HEK293 (cell line): Measurements from ENCODE around the gene SESTD1.

Source experiments
- CTCF ChIA-PET: fragments of 350-600 bp; formaldehyde crosslinking; extraction: SDS; loops from one replicate; lab custom pipeline; 2021; ENCODE audit warnings: antibody characterized with exemption; lab: Yijun Ruan, JAX
- POLR2A ChIA-PET: fragments of 300-600 bp; formaldehyde crosslinking; extraction: SDS; loops from one replicate; lab custom pipeline; 2020; ENCODE audit warnings: antibody characterized with exemption, inconsistent platforms; lab: Yijun Ruan, JAX
- H3K27ac ChIP-seq: fragments of 200-500 bp; sonication (Bioruptor generic); 2 replicates; pipeline ENCODE4 v1.5.1; 2014; ENCODE audit warnings: low read depth, low read length, control low read depth, inconsistent platforms; ENCODE audit errors: extremely low read depth
- H3K36me3 ChIP-seq, 2 experiments: fragments of 200-500 bp in 1 of 2; sonication (Bioruptor generic) in 1 of 2; 1 replicate in 1 of 2; 2 replicates in 1 of 2; pipeline ENCODE4 v1.5.1; 2014 to 2017; ENCODE audit warnings: inconsistent platforms in 2 of 2, low read length in 2 of 2; ENCODE audit not compliant: control insufficient read depth in 2 of 2, insufficient read depth in 1 of 2
- H3K4me1 ChIP-seq: fragments of 200-500 bp; sonication (Bioruptor generic); 2 replicates; pipeline ENCODE4 v1.5.1; 2014; ENCODE audit warnings: mild to moderate bottlenecking, low read length, inconsistent platforms; ENCODE audit not compliant: control insufficient read depth, insufficient read depth
- H3K4me3 ChIP-seq: 2 replicates; pipeline ENCODE4 v1.5.1; 2011; ENCODE audit warnings: low read depth, mild to moderate bottlenecking, control low read depth, low read length, moderate library complexity
- H3K9me3 ChIP-seq: fragments of 200-500 bp; sonication (Bioruptor generic); 2 replicates; pipeline ENCODE4 v1.5.1; 2014; ENCODE audit warnings: low read depth, low read length, inconsistent platforms; ENCODE audit not compliant: control insufficient read depth, insufficient read depth
- AEBP2 ChIP-seq: fragments of 450-650 bp; formaldehyde crosslinking; IDR thresholded peaks from 2 replicates; pipeline ENCODE4 v1.5.1; 2016; ENCODE audit warnings: missing biosample characterization, missing genetic modification characterization, borderline replicate concordance
- BCL11B ChIP-seq: fragments of 450-650 bp; formaldehyde crosslinking; IDR thresholded peaks from 2 replicates; pipeline ENCODE4 v1.5.1; 2016; ENCODE audit warnings: low read depth, missing biosample characterization, missing genetic modification characterization
- CTCF ChIP-seq: fragments of 450-650 bp; formaldehyde crosslinking; IDR thresholded peaks from 2 replicates; pipeline ENCODE4 v1.5.1; 2016; ENCODE audit warnings: missing biosample characterization, missing genetic modification characterization
- HIC1 ChIP-seq: fragments of 450-650 bp; formaldehyde crosslinking; IDR thresholded peaks from 2 replicates; pipeline ENCODE4 v1.5.1; 2016; ENCODE audit warnings: missing biosample characterization, missing genetic modification characterization
- PBX3 ChIP-seq: sonication (generic); formaldehyde crosslinking; IDR thresholded peaks from 2 replicates; pipeline ENCODE4 v1.8.1; 2022; ENCODE audit warnings: mild to moderate bottlenecking, moderate library complexity, missing genetic modification reagents
- REST ChIP-seq: fragments of 450-650 bp; formaldehyde crosslinking; IDR thresholded peaks from 2 replicates; pipeline ENCODE4 v1.5.1; 2016; ENCODE audit warnings: missing biosample characterization, missing genetic modification characterization
- ZBTB21 ChIP-seq: fragments of 450-650 bp; formaldehyde crosslinking; IDR thresholded peaks from 2 replicates; pipeline ENCODE4 v1.5.1; 2017; ENCODE audit warnings: missing biosample characterization, missing genetic modification characterization
- ZBTB6 ChIP-seq: fragments of 450-650 bp; formaldehyde crosslinking; IDR thresholded peaks from 2 replicates; pipeline ENCODE4 v1.5.1; 2017; ENCODE audit warnings: missing biosample characterization, missing genetic modification characterization
- ZFP69B ChIP-seq: fragments of 450-650 bp; formaldehyde crosslinking; IDR thresholded peaks from 2 replicates; pipeline ENCODE4 v1.5.1; 2016; ENCODE audit warnings: missing biosample characterization, missing genetic modification characterization
- ZNF138 ChIP-seq: fragments of 450-650 bp; formaldehyde crosslinking; IDR thresholded peaks from 2 replicates; pipeline ENCODE4 v1.5.1; 2016; ENCODE audit warnings: missing biosample characterization, missing genetic modification characterization, borderline replicate concordance
- ZNF169 ChIP-seq: fragments of 450-650 bp; formaldehyde crosslinking; IDR thresholded peaks from 2 replicates; pipeline ENCODE4 v1.5.1; 2016; ENCODE audit warnings: missing biosample characterization, missing genetic modification characterization
- ZNF19 ChIP-seq: fragments of 450-650 bp; formaldehyde crosslinking; IDR thresholded peaks from 2 replicates; pipeline ENCODE4; 2016; ENCODE audit warnings: missing biosample characterization, missing genetic modification characterization, low read depth
- ZNF514 ChIP-seq: fragments of 450-650 bp; formaldehyde crosslinking; IDR thresholded peaks from 2 replicates; pipeline ENCODE4 v1.5.1; 2016; ENCODE audit warnings: missing biosample characterization, missing genetic modification characterization
- ZNF530 ChIP-seq: fragments of 450-650 bp; formaldehyde crosslinking; IDR thresholded peaks from 2 replicates; pipeline ENCODE4 v1.5.1; 2016; ENCODE audit warnings: low read depth, missing biosample characterization, missing genetic modification characterization
- ZNF560 ChIP-seq: fragments of 450-650 bp; formaldehyde crosslinking; IDR thresholded peaks from 2 replicates; pipeline ENCODE4 v1.5.1; 2017; ENCODE audit warnings: missing biosample characterization, missing genetic modification characterization, borderline replicate concordance
- ZNF580 ChIP-seq: fragments of 450-650 bp; formaldehyde crosslinking; IDR thresholded peaks from 2 replicates; pipeline ENCODE4 v1.5.1; 2016; ENCODE audit warnings: missing biosample characterization, missing genetic modification characterization
- ZNF596 ChIP-seq: fragments of 450-650 bp; IDR thresholded peaks from 2 replicates; pipeline ENCODE4 v1.5.0; 2018; ENCODE audit warnings: missing biosample characterization, mild to moderate bottlenecking, missing genetic modification characterization, moderate library complexity
- ZNF837 ChIP-seq: fragments of 450-650 bp; formaldehyde crosslinking; IDR thresholded peaks from 2 replicates; pipeline ENCODE4 v1.5.1; 2016; ENCODE audit warnings: missing biosample characterization, missing genetic modification characterization
- ZSCAN16 ChIP-seq: fragments of 450-650 bp; formaldehyde crosslinking; IDR thresholded peaks from 2 replicates; pipeline ENCODE4 v1.5.1; 2016; ENCODE audit warnings: missing biosample characterization, missing genetic modification characterization
- ZSCAN30 ChIP-seq: fragments of 450-650 bp; IDR thresholded peaks from 2 replicates; pipeline ENCODE4 v1.5.1; 2018; ENCODE audit warnings: missing biosample characterization, mild to moderate bottlenecking, missing genetic modification characterization, moderate library complexity

SESTD1 gene

GRCh38 chr2:179141206-179141605, 123.4 kb downstream of the SESTD1 start:
- no peaks in the 10 kb centered on the region for H3K4me1 ChIP-seq
- no peak overlapping the region for H3K4me3 ChIP-seq
- peaks cover 0 to 61% of the 10 kb centered on the region in 2 experiments; a peak in 1 of 3 replicates for H3K36me3 ChIP-seq
- ChIA-PET POLR2A (no interaction called here), CTCF (no interaction called here)
- H3K9me3 ChIP-seq, result no peaks in the 10 kb centered on the region
- H3K27ac ChIP-seq, result no peak overlapping the region
- TF ChIP-seq HIC1 (tag by site-specific recombination) (no peak), ZBTB6 (tag by site-specific recombination) (no peak), REST (tag by site-specific recombination) (no peak), CTCF (no peak), ZFP69B (tag by site-specific recombination) (no peak), ZNF138 (tag by site-specific recombination) (no peak), ZNF837 (tag by site-specific recombination) (no peak), ZNF169 (tag by site-specific recombination) (no peak), ZNF19 (tag by site-specific recombination) (no peak), PBX3 (CRISPR knock-in tag) (no peak), ZNF530 (tag by site-specific recombination) (no peak), ZNF514 (tag by site-specific recombination) (no peak), ZSCAN16 (no peak), ZSCAN30 (no peak), ZBTB21 (tag by site-specific recombination) (no peak), ZNF560 (no peak), ZNF596 (tag by site-specific recombination) (no peak), ZNF580 (tag by site-specific recombination) (no peak), BCL11B (tag by site-specific recombination) (no peak), AEBP2 (tag by site-specific recombination) (no peak)
